HCT116 (cell line): ENCODE data around the gene TMEM63B. TPM values are rescaled to one million over a fixed set of nuclear protein-coding genes. Genes with fewer than 3 reads are reported as not detected.

Experiments used
- ATAC-seq: fragments of 200-7000 bp; cut with Tn5 transposase; 2 replicates; pipeline ENCODE4 v1.9.1; 2020; ENCODE audit warnings: mild to moderate bottlenecking, moderate library complexity
- BruUV-seq: library from RNA; stranded (reverse); fragments of 400-500 nt; replicated peaks from 2 replicates; lab custom pipeline; 2021; lab: Mats Ljungman, UMichigan
- CTCF ChIA-PET: fragments of 300-600 bp; sonication (Branson Sonifier 250); formaldehyde crosslinking; loops from one replicate; lab custom pipeline; 2021; ENCODE audit warnings: antibody characterized with exemption; lab: Charles Lee
- POLR2A ChIA-PET: fragments of 300-600, 350-600 bp; sonication (Branson Sonifier 250); formaldehyde crosslinking; loops from one replicate; lab custom pipeline; 2021; ENCODE audit warnings: antibody characterized with exemption; lab: Charles Lee
- RAD21 ChIA-PET, 2 experiments: fragments of 300-600 bp; sonication (Branson Sonifier 250); formaldehyde crosslinking; loops; one replicate each; lab custom pipeline; 2023; ENCODE audit warnings: low total read pairs in 2 of 2; ENCODE audit not compliant: uncharacterized antibody in 2 of 2, unreplicated experiment in 2 of 2, low non-redundant PET in 1 of 2; lab: Charles Lee
- DNase-seq: peaks from one replicate; pipeline ENCODE4 v3.0.0-alpha.2; 2010; ENCODE audit warnings: low read depth, low spot score
- H2AFZ ChIP-seq: fragments of 200-600 bp; shearing (Covaris generic), sonication (generic); 2 replicates; pipeline ENCODE4 v1.6.1; 2017; ENCODE audit warnings: low read depth, mixed run types, mixed read lengths, antibody characterized with exemption, low read length; ENCODE audit not compliant: poor library complexity, severe bottlenecking
- H3K27ac ChIP-seq: 2 replicates; pipeline ENCODE4 v1.5.1; 2012; ENCODE audit warnings: low read depth, low read length
- H3K27me3 ChIP-seq: fragments of 200-600 bp; sonication (generic); 2 replicates; pipeline ENCODE4 v1.6.1; 2016; ENCODE audit warnings: mixed run types, low read length, mixed read lengths; ENCODE audit not compliant: insufficient read depth
- H3K36me3 ChIP-seq, 2 experiments: fragments of 200-500 bp in 1 of 2; fragments of 200-600 bp in 1 of 2; sonication (Bioruptor generic) in 1 of 2; sonication (generic) in 1 of 2; 2 replicates each; pipeline versions ENCODE4 v1.5.1 to v1.6.1; 2014 to 2016; ENCODE audit warnings: low read length in 2 of 2, inconsistent platforms in 1 of 2, mixed read lengths in 1 of 2, mixed run types in 1 of 2; ENCODE audit not compliant: insufficient read depth in 2 of 2, control insufficient read depth in 1 of 2
- H3K4me1 ChIP-seq, 2 experiments: fragments of 200-600 bp in 1 of 2; sonication (generic) in 1 of 2; 2 replicates each; pipeline versions ENCODE4 v1.5.1 to v1.6.1; 2012 to 2017; ENCODE audit warnings: low read length in 2 of 2, inconsistent platforms in 1 of 2, mild to moderate bottlenecking in 1 of 2, mixed read lengths in 1 of 2, mixed run types in 1 of 2, moderate library complexity in 1 of 2; ENCODE audit not compliant: insufficient read depth in 2 of 2, control insufficient read depth in 1 of 2
- H3K4me2 ChIP-seq: fragments of 200-600 bp; sonication (generic); 2 replicates; pipeline ENCODE4 v1.6.1; 2017; ENCODE audit warnings: mixed run types, low read length, mixed read lengths
- H3K4me3 ChIP-seq, 2 experiments: fragments of 200-600 bp in 1 of 2; sonication (generic) in 1 of 2; replicated peaks in 1 of 2; 2 replicates each; pipeline ENCODE4 v1.5.1; 2011 to 2016; ENCODE audit warnings: low read length in 2 of 2, control low read depth in 1 of 2, low read depth in 1 of 2, mild to moderate bottlenecking in 1 of 2, mixed read lengths in 1 of 2, mixed run types in 1 of 2
- H3K79me2 ChIP-seq: fragments of 200-600 bp; sonication (generic); 2 replicates; pipeline ENCODE4 v1.6.1; 2017; ENCODE audit warnings: mild to moderate bottlenecking, mixed run types, low read length, moderate library complexity, mixed read lengths; ENCODE audit not compliant: insufficient read depth
- H3K9ac ChIP-seq: fragments of 200-600 bp; sonication (generic); 2 replicates; pipeline ENCODE4 v1.6.1; 2016; ENCODE audit warnings: low read length, mixed read lengths
- H3K9me2 ChIP-seq: fragments of 200-600 bp; sonication (generic), shearing (Covaris generic); 2 replicates; pipeline ENCODE4 v1.6.1; 2017; ENCODE audit warnings: mixed run types, mild to moderate bottlenecking, moderate library complexity; ENCODE audit not compliant: insufficient read depth
- H3K9me3 ChIP-seq, 2 experiments: fragments of 200-500 bp in 1 of 2; fragments of 200-600 bp in 1 of 2; sonication (Bioruptor generic) in 1 of 2; sonication (generic) in 1 of 2; 2 replicates each; pipeline ENCODE4 v1.6.1; 2014 to 2017; ENCODE audit warnings: low read length in 2 of 2, mixed read lengths in 2 of 2, inconsistent platforms in 1 of 2, low read depth in 1 of 2, mild to moderate bottlenecking in 1 of 2, mixed run types in 1 of 2, moderate library complexity in 1 of 2; ENCODE audit not compliant: control insufficient read depth in 1 of 2, insufficient read depth in 1 of 2
- H4K20me1 ChIP-seq: fragments of 200-600 bp; sonication (generic), shearing (Covaris generic); 2 replicates; pipeline ENCODE4 v1.6.1; 2017; ENCODE audit warnings: mixed run types, mild to moderate bottlenecking, moderate library complexity; ENCODE audit not compliant: insufficient read depth
- EZH2 ChIP-seq: fragments of 200-600 bp; sonication (generic); IDR thresholded peaks from 2 replicates; pipeline ENCODE4 v1.6.1; 2017; ENCODE audit warnings: antibody characterized with exemption, mixed run types
- EZH2phosphoT487 ChIP-seq: fragments of 200-600 bp; IDR thresholded peaks from 2 replicates; pipeline ENCODE4 v1.6.1; 2018; ENCODE audit warnings: antibody characterized with exemption, borderline replicate concordance
- FOSL1 ChIP-seq: IDR thresholded peaks from 2 replicates; pipeline ENCODE4 v1.6.1; 2012; ENCODE audit warnings: low read depth
- JUND ChIP-seq: IDR thresholded peaks from 2 replicates; pipeline ENCODE4 v1.6.1; 2012
- POLR2A ChIP-seq: IDR thresholded peaks from 2 replicates; pipeline ENCODE4 v1.7.0; 2011; ENCODE audit warnings: borderline replicate concordance; ENCODE audit not compliant: insufficient read depth, insufficient read length; ENCODE audit errors: extremely low read depth
- RAD21 ChIP-seq: IDR thresholded peaks from 2 replicates; pipeline ENCODE4 v1.6.1; 2012; ENCODE audit warnings: low read depth, mild to moderate bottlenecking
- SRF ChIP-seq: IDR thresholded peaks from 2 replicates; pipeline ENCODE4 v1.6.1; 2012; ENCODE audit warnings: low read depth
- ZNF274 ChIP-seq: fragments of 200-500 bp; sonication (Bioruptor generic); IDR thresholded peaks from 2 replicates; pipeline ENCODE4 v1.6.1; 2014; ENCODE audit warnings: mild to moderate bottlenecking, low read depth, low read length, inconsistent platforms
- intact Hi-C: fragments of 100-400 bp; cut with micrococcal nuclease; formaldehyde crosslinking; loops from 2 replicates; pipeline ENCODE4 v1.10.0; 2022
- total RNA-seq: library from RNA; stranded (reverse); gene quantifications from one replicate; pipeline ENCODE4 v1.2.1, GENCODE V29; 2021; ENCODE audit not compliant: unreplicated experiment
- TF ChIP-seq, protein P1 (sequence below): IDR thresholded peaks from 2 replicates; pipeline ENCODE4 v1.6.1; 2012; ENCODE audit warnings: low read depth
- TF ChIP-seq, protein P2 (sequence below): IDR thresholded peaks from 2 replicates; pipeline ENCODE4 v1.6.1; 2012
- TF ChIP-seq, protein P3 (sequence below), 3 experiments: fragments of 200-600 bp in 1 of 3; sonication (generic) in 1 of 3; IDR thresholded peaks in 2 of 3; conservative IDR thresholded peaks in 1 of 3; 2 replicates each; pipeline ENCODE4 v1.5.1; 2012 to 2017; ENCODE audit warnings: low read depth in 2 of 3, low read length in 2 of 3, antibody characterized with exemption in 1 of 3, borderline replicate concordance in 1 of 3, control low read depth in 1 of 3, mild to moderate bottlenecking in 1 of 3, mixed read lengths in 1 of 3, mixed run types in 1 of 3, moderate library complexity in 1 of 3; ENCODE audit not compliant: insufficient read depth in 1 of 3
- TF ChIP-seq, protein P4 (sequence below): IDR thresholded peaks from 2 replicates; pipeline ENCODE4 v1.6.1; 2012
- TF ChIP-seq, protein P5 (sequence below): IDR thresholded peaks from 2 replicates; pipeline ENCODE4 v1.6.1; 2011; ENCODE audit warnings: mild to moderate bottlenecking, low read length, moderate library complexity; ENCODE audit not compliant: insufficient replicate concordance; ENCODE audit errors: extremely low read depth

Gene TMEM63B
- total RNA-seq, 1 experiment from 2014 or later, result 58.2 TPM

DNA sequence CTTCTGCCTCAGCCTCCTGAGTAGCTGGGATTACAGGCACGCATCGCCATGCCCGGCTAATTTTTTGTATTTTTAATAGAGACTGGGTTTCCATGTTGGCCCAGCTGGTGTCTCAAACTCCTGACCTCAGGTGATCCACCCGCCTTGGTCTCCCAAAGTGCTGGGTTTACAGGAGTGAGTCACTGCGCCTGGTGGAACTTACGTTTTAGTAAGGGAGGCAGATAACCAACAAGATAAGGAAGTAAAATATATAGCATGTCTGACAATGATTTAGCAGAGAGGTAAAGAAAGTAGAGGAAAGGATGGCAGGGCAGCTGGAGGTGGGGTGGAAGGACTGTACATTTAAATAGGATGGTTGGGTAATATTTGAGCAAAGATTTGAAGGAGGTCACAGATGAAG, 76.6 kb downstream of the TMEM63B start:
- H4K20me1 ChIP-seq, result no peaks in the 10 kb centered on the region
- no peaks in the 10 kb centered on the region for H3K9me3 ChIP-seq
- ChIA-PET RAD21 (no interaction called here), POLR2A (no interaction called here), CTCF (no interaction called here)
- DNase-seq (no peak), ATAC-seq (no peak)
- no peak overlapping the region for H3K4me3 ChIP-seq
- H2AFZ ChIP-seq, result peak overlapping the region; percentile 74
- BruUV-seq, result no TSS peak
- no peak overlapping the region for H3K27ac ChIP-seq
- no peak for TF ChIP-seq JUND
- no peak for TF ChIP-seq FOSL1
- TF ChIP-seq, protein P1, sequence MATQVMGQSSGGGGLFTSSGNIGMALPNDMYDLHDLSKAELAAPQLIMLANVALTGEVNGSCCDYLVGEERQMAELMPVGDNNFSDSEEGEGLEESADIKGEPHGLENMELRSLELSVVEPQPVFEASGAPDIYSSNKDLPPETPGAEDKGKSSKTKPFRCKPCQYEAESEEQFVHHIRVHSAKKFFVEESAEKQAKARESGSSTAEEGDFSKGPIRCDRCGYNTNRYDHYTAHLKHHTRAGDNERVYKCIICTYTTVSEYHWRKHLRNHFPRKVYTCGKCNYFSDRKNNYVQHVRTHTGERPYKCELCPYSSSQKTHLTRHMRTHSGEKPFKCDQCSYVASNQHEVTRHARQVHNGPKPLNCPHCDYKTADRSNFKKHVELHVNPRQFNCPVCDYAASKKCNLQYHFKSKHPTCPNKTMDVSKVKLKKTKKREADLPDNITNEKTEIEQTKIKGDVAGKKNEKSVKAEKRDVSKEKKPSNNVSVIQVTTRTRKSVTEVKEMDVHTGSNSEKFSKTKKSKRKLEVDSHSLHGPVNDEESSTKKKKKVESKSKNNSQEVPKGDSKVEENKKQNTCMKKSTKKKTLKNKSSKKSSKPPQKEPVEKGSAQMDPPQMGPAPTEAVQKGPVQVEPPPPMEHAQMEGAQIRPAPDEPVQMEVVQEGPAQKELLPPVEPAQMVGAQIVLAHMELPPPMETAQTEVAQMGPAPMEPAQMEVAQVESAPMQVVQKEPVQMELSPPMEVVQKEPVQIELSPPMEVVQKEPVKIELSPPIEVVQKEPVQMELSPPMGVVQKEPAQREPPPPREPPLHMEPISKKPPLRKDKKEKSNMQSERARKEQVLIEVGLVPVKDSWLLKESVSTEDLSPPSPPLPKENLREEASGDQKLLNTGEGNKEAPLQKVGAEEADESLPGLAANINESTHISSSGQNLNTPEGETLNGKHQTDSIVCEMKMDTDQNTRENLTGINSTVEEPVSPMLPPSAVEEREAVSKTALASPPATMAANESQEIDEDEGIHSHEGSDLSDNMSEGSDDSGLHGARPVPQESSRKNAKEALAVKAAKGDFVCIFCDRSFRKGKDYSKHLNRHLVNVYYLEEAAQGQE, result no peak
- TF ChIP-seq, protein P2, sequence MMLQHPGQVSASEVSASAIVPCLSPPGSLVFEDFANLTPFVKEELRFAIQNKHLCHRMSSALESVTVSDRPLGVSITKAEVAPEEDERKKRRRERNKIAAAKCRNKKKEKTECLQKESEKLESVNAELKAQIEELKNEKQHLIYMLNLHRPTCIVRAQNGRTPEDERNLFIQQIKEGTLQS, result no peak
- no peak for TF ChIP-seq RAD21
- TF ChIP-seq EZH2, result no peak
- TF ChIP-seq, protein P3, sequence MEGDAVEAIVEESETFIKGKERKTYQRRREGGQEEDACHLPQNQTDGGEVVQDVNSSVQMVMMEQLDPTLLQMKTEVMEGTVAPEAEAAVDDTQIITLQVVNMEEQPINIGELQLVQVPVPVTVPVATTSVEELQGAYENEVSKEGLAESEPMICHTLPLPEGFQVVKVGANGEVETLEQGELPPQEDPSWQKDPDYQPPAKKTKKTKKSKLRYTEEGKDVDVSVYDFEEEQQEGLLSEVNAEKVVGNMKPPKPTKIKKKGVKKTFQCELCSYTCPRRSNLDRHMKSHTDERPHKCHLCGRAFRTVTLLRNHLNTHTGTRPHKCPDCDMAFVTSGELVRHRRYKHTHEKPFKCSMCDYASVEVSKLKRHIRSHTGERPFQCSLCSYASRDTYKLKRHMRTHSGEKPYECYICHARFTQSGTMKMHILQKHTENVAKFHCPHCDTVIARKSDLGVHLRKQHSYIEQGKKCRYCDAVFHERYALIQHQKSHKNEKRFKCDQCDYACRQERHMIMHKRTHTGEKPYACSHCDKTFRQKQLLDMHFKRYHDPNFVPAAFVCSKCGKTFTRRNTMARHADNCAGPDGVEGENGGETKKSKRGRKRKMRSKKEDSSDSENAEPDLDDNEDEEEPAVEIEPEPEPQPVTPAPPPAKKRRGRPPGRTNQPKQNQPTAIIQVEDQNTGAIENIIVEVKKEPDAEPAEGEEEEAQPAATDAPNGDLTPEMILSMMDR (IDR thresholded peaks at IDR 0.05 in 2 of 3, conservative IDR thresholded peaks at IDR 0.05 in 1 of 3; ENCODE audit: borderline replicate concordance in 1 of 3, insufficient read depth in 1 of 3, low read depth in 2 of 3, low read length in 2 of 3), result no peak
- TF ChIP-seq, protein P4, sequence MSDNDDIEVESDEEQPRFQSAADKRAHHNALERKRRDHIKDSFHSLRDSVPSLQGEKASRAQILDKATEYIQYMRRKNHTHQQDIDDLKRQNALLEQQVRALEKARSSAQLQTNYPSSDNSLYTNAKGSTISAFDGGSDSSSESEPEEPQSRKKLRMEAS, result no peak
- TF ChIP-seq SRF, result no peak
- TF ChIP-seq ZNF274, result no peak
- TF ChIP-seq, protein P5, sequence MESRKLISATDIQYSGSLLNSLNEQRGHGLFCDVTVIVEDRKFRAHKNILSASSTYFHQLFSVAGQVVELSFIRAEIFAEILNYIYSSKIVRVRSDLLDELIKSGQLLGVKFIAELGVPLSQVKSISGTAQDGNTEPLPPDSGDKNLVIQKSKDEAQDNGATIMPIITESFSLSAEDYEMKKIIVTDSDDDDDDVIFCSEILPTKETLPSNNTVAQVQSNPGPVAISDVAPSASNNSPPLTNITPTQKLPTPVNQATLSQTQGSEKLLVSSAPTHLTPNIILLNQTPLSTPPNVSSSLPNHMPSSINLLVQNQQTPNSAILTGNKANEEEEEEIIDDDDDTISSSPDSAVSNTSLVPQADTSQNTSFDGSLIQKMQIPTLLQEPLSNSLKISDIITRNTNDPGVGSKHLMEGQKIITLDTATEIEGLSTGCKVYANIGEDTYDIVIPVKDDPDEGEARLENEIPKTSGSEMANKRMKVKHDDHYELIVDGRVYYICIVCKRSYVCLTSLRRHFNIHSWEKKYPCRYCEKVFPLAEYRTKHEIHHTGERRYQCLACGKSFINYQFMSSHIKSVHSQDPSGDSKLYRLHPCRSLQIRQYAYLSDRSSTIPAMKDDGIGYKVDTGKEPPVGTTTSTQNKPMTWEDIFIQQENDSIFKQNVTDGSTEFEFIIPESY, result no peak
- no peak for TF ChIP-seq EZH2phosphoT487
- no peak for TF ChIP-seq POLR2A
- H3K9ac ChIP-seq, result no peak overlapping the region
- H3K4me1 ChIP-seq, result peaks cover 0 to 10% of the 10 kb centered on the region in 2 experiments; a peak in 2 of 4 replicates
- H3K27me3 ChIP-seq, result no peaks in the 10 kb centered on the region
- H3K79me2 ChIP-seq, result no peaks in the 10 kb centered on the region
- no peaks in the 10 kb centered on the region for H3K9me2 ChIP-seq
- H3K36me3 ChIP-seq, result no peaks in the 10 kb centered on the region
- intact Hi-C loops, result no loop called here
- H3K4me2 ChIP-seq, result 0 out of 2 replicates have a peak overlapping the region, but pooled peaks have one; percentile 7
